Thoracic aorta (tissue), 2 donors: ENCODE results near the gene NVL. TPM values are rescaled to one million over a fixed set of nuclear protein-coding genes. Genes with fewer than 3 reads are reported as not detected.
"Not testable (repeated sequence)": the region's sequence is repeated elsewhere in the genome, so short reads cannot be mapped to it uniquely, and the experiment has no call there.

Source experiments
- ATAC-seq: fragments of 150-250 bp; one replicate; pipeline ENCODE4 v1.8.0; 2017; ENCODE audit warnings: low read depth; ENCODE audit not compliant: insufficient number of reproducible peaks, low FRiP score
- DNase-seq: peaks from one replicate; pipeline ENCODE4 v3.0.0-alpha.2; 2020; ENCODE audit warnings: low spot score
- H3K27ac ChIP-seq, 2 donors: fragments of 200-600 bp; sonication (generic); 1 replicate in 1 of 2; 2 replicates in 1 of 2; pipeline ENCODE4 v1.5.1; 2016; ENCODE audit warnings: mild to moderate bottlenecking in 2 of 2, moderate library complexity in 2 of 2
- H3K27me3 ChIP-seq: fragments of 200-600 bp; sonication (generic); replicated peaks from 2 replicates; pipeline ENCODE4 v1.6.0; 2016; ENCODE audit warnings: mild to moderate bottlenecking; ENCODE audit not compliant: insufficient read depth
- H3K36me3 ChIP-seq: fragments of 200-600 bp; sonication (generic); one replicate; pipeline ENCODE4 v1.5.1; 2016
- H3K4me1 ChIP-seq, 2 donors: fragments of 200-600 bp; sonication (generic); 1 replicate in 1 of 2; 2 replicates in 1 of 2; pipeline versions ENCODE4 v1.5.1 to v1.6.0; 2016; ENCODE audit warnings: low read depth in 2 of 2, mild to moderate bottlenecking in 1 of 2; ENCODE audit not compliant: control insufficient read depth in 1 of 2
- H3K4me3 ChIP-seq: fragments of 200-600 bp; sonication (generic); 2 replicates; pipeline ENCODE4 v1.5.1; 2016; ENCODE audit warnings: mild to moderate bottlenecking
- H3K9me3 ChIP-seq: fragments of 200-600 bp; sonication (generic); 2 replicates; pipeline ENCODE4 v1.5.1; 2016
- CTCF ChIP-seq: fragments of 200-600 bp; sonication (generic); IDR thresholded peaks from one replicate; pipeline ENCODE4 v1.5.1; 2019; ENCODE audit warnings: antibody characterized with exemption
- total RNA-seq, 2 donors: library from RNA; depleted of rRNA; stranded (reverse); fragments of >200 nt; gene quantifications; one replicate each; pipeline versions ENCODE4 v1.1.0 to v1.2.3, GENCODE V29; 2016

The NVL gene
- total RNA-seq, 2 donors from 2014 or later: 11.6 to 30.7 TPM

GRCh38 chr1:224211206-224211962 is 118.6 kb downstream of the NVL start:
- TF ChIP-seq CTCF: no peak
- no peak overlapping the region for H3K27ac ChIP-seq
- H3K36me3 ChIP-seq: no peaks in the 10 kb centered on the region
- H3K4me1 ChIP-seq: peaks cover 6 to 17% of the 10 kb centered on the region in 2 donors
- H3K27me3 ChIP-seq: no peaks in the 10 kb centered on the region
- no peak for ATAC-seq
- no peak overlapping the region for H3K4me3 ChIP-seq
- no peak for DNase-seq
- no peaks in the 10 kb centered on the region for H3K9me3 ChIP-seq

- DNase-seq, H3K27me3 ChIP-seq, H3K36me3 ChIP-seq, H3K9me3 ChIP-seq, H3K4me3 ChIP-seq, ATAC-seq: not testable (repeated sequence)
- H3K27ac ChIP-seq: peak overlapping the region in 1 of 2 donors; percentile 57
- H3K4me1 ChIP-seq: peaks cover 10 to 16% of the 10 kb centered on the region in 2 donors
Measured at GRCh38 chr1:224205931-224206538, 123.9 kb downstream of the NVL start.

- Histone ChIP-seq H3K36me3 (no peaks in the 10 kb centered on the region), H3K4me1 (peaks cover 9 to 14% of the 10 kb centered on the region in 2 donors), H3K27ac (peak overlapping the region in 1 of 2 donors; percentile 57), H3K27me3 (no peaks in the 10 kb centered on the region), H3K9me3 (no peaks in the 10 kb centered on the region), H3K4me3 (peak overlapping the region; percentile 38)
- DNase-seq (no peak), ATAC-seq (peak; percentile 45)
- TF ChIP-seq CTCF: no peak
Measured at GRCh38 chr1:224205438-224205840, 124.5 kb downstream of the NVL start.

- Histone ChIP-seq H3K4me3 (no peak overlapping the region), H3K36me3 (no peaks in the 10 kb centered on the region), H3K4me1 (peaks cover 9 to 14% of the 10 kb centered on the region in 2 donors), H3K9me3 (no peaks in the 10 kb centered on the region), H3K27me3 (no peaks in the 10 kb centered on the region), H3K27ac (no peak overlapping the region)
- DNase-seq (no peak), ATAC-seq (no peak)
- TF ChIP-seq CTCF: no peak
Measured at GRCh38 chr1:224203243-224204016, 126.5 kb downstream of the NVL start.

GRCh38 chr1:224201853-224202252 is 128.1 kb downstream of the NVL start:
- Histone ChIP-seq H3K4me3 (no peak overlapping the region), H3K27ac (no peak overlapping the region), H3K4me1 (peaks cover 9 to 14% of the 10 kb centered on the region in 2 donors), H3K36me3 (no peaks in the 10 kb centered on the region), H3K9me3 (no peaks in the 10 kb centered on the region), H3K27me3 (no peaks in the 10 kb centered on the region)
- no peak for DNase-seq
- no peak for ATAC-seq
- TF ChIP-seq CTCF: no peak
